Prostate gland (tissue), 2 donors: ENCODE measurements around the gene WFDC5.

Experiments
- POLR2A ChIP-seq: fragments of 450-650 bp; IDR thresholded peaks from one replicate; pipeline ENCODE4 v1.6.1; 2016; ENCODE audit warnings: antibody characterized with exemption, mild to moderate bottlenecking
- TF ChIP-seq, protein P1 (sequence below), 4 experiments: fragments of 200-600 bp in 2 of 4; fragments of 450-650 bp in 2 of 4; sonication (generic) in 2 of 4; IDR thresholded peaks; 1 replicate in 3 of 4; 2 replicates in 1 of 4; pipeline ENCODE4 v1.5.1; 2016 to 2019; ENCODE audit warnings: antibody characterized with exemption in 4 of 4, mild to moderate bottlenecking in 2 of 4, moderate library complexity in 2 of 4

GRCh38 chr20:45094864-45095574, 20.0 kb downstream of the WFDC5 start:
- TF ChIP-seq, protein P1, sequence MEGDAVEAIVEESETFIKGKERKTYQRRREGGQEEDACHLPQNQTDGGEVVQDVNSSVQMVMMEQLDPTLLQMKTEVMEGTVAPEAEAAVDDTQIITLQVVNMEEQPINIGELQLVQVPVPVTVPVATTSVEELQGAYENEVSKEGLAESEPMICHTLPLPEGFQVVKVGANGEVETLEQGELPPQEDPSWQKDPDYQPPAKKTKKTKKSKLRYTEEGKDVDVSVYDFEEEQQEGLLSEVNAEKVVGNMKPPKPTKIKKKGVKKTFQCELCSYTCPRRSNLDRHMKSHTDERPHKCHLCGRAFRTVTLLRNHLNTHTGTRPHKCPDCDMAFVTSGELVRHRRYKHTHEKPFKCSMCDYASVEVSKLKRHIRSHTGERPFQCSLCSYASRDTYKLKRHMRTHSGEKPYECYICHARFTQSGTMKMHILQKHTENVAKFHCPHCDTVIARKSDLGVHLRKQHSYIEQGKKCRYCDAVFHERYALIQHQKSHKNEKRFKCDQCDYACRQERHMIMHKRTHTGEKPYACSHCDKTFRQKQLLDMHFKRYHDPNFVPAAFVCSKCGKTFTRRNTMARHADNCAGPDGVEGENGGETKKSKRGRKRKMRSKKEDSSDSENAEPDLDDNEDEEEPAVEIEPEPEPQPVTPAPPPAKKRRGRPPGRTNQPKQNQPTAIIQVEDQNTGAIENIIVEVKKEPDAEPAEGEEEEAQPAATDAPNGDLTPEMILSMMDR (IDR thresholded peaks at IDR 0.05): no peak
- TF ChIP-seq POLR2A: no peak
